GM19397 (cell line): ENCODE measurements around the gene TXNRD1.
"Not testable (repeated sequence)": the region's sequence is repeated elsewhere in the genome, so short reads cannot be mapped to it uniquely, and the experiment has no call there.

Experiments used
- ATAC-seq: cut with Tn5 transposase; IDR thresholded peaks from one replicate; pipeline ENCODE4 v1.9.1; 2021; ENCODE audit warnings: mild to moderate bottlenecking, moderate library complexity; ENCODE audit not compliant: unreplicated experiment

TXNRD1 gene

GRCh38 chr12:104276273-104277131 is 60.9 kb downstream of the TXNRD1 start:
- ATAC-seq = peak; percentile 69

- no peak for ATAC-seq
These were observed 63.6 kb downstream of the TXNRD1 start for GRCh38 chr12:104279164-104279563.

GRCh38 chr12:104280111-104280510 is 64.5 kb downstream of the TXNRD1 start:
- no peak for ATAC-seq

GRCh38 chr12:104280717-104281458 is 65.3 kb downstream of the TXNRD1 start:
- ATAC-seq = no peak

- ATAC-seq = no peak
These were observed 66.1 kb downstream of the TXNRD1 start for GRCh38 chr12:104281636-104282035.

- ATAC-seq = no peak
These were observed 66.5 kb downstream of the TXNRD1 start for GRCh38 chr12:104282109-104282508.

GRCh38 chr12:104285740-104286515 is 70.3 kb downstream of the TXNRD1 start:
- ATAC-seq = no peak

- peak; percentile 88 for ATAC-seq
These were observed 71.2 kb downstream of the TXNRD1 start for GRCh38 chr12:104286516-104287482.

- ATAC-seq = peak; percentile 51
These were observed 73.2 kb downstream of the TXNRD1 start for GRCh38 chr12:104288635-104289274.

GRCh38 chr12:104290320-104290719 is 74.7 kb downstream of the TXNRD1 start:
- ATAC-seq = no peak

GRCh38 chr12:104290855-104291254 is 75.3 kb downstream of the TXNRD1 start:
- no peak for ATAC-seq

GRCh38 chr12:104291867-104292524 is 76.4 kb downstream of the TXNRD1 start:
- no peak for ATAC-seq

GRCh38 chr12:104292872-104293794 is 77.6 kb downstream of the TXNRD1 start:
- no peak for ATAC-seq

- not testable (repeated sequence) for ATAC-seq
These were observed 78.7 kb downstream of the TXNRD1 start for GRCh38 chr12:104294158-104294859.

GRCh38 chr12:104294927-104295668 is 79.5 kb downstream of the TXNRD1 start:
- no peak for ATAC-seq

GRCh38 chr12:104295954-104296353 is 80.4 kb downstream of the TXNRD1 start:
- no peak for ATAC-seq

GRCh38 chr12:104296718-104297117 is 81.1 kb downstream of the TXNRD1 start:
- no peak for ATAC-seq
